Measurements from ENCODE around the gene GLG1. TPM values are rescaled to one million over a fixed set of nuclear protein-coding genes. Genes with fewer than 3 reads are reported as not detected.
A peak's percentile ranks its signal among the peaks of the same experiment; 100 is the strongest.
"Not testable (repeated sequence)": the region's sequence is repeated elsewhere in the genome, so short reads cannot be mapped to it uniquely, and the experiment has no call there.

Gene GLG1
- polyA plus RNA-seq, 2 of the 4 experiments (the other 2 are of a cell fraction): 51.9 to 90.6 TPM

- H3K4me3 ChIP-seq; H3K4me1 ChIP-seq; H3K27ac ChIP-seq; CTCF ChIA-PET; POLR2A ChIA-PET; DNase-seq (ENCODE audit: low read depth in 1 of 2, low spot score in 1 of 2); H3K9me3 ChIP-seq; H3K4me2 ChIP-seq; ATAC-seq; FAIRE-seq: not testable (repeated sequence)
- WGBS (ENCODE audit: missing lambda C conversion rate): 46% methylated on average over 7 of the region's 7 CpGs
Observed at GRCh38 chr16:74413920-74414319, 193.0 kb downstream of the GLG1 start.

- H3K27ac ChIP-seq; H3K4me1 ChIP-seq; H3K9me3 ChIP-seq; H3K4me3 ChIP-seq; ATAC-seq; POLR2A ChIA-PET; H3K4me2 ChIP-seq; DNase-seq (ENCODE audit: low read depth in 1 of 2, low spot score in 1 of 2); CTCF ChIA-PET; FAIRE-seq: not testable (repeated sequence)
- WGBS (ENCODE audit: missing lambda C conversion rate): 55% methylated on average over 9 of the region's 9 CpGs
Observed at GRCh38 chr16:74413485-74413884, 193.4 kb downstream of the GLG1 start.

GRCh38 chr16:74412775-74413390, 194.0 kb downstream of the GLG1 start:
- H3K9me3 ChIP-seq; H3K4me3 ChIP-seq; H3K4me1 ChIP-seq; H3K4me2 ChIP-seq; FAIRE-seq; POLR2A ChIA-PET; CTCF ChIA-PET; DNase-seq (ENCODE audit: low read depth in 1 of 2, low spot score in 1 of 2); H3K27ac ChIP-seq: not testable (repeated sequence)
- WGBS (ENCODE audit: missing lambda C conversion rate): 59% methylated on average over 7 of the region's 10 CpGs
- 0 out of 6 replicates have a peak, but pooled peaks of 1 of the 2 experiments have one; percentile 5 for ATAC-seq

DNA sequence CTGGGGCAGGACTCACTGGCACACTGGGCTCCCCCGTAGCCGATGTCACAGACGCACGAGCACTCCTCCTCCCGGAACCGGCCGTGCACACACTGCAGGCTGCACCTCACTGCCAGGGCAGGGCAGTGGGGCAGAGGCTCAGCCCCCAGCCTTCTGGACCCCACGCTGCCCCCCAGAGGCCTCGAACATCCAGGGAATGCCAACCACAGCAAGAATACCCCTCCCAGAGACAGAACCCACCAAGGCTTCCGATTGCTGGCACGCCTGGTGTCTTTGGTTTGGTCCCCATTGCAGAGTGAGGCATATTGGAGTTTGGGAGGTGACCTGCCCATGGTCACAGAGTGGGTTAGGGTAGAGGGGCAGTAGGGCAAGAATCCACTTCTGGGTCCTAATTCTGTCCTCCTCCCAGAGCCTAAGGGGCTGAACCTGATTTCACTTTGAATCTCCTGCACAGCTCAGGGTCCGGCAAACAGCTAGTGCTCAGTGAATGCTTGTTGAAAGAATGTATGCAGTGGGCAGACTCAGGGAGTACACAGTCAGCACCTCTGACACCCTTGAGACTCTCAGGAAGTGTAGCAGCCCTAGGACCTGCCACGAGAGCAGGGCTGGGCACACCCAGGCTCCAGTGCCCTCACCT, 194.7 kb downstream of the GLG1 start:
- POLR2A ChIA-PET; H3K9me3 ChIP-seq; DNase-seq (ENCODE audit: low read depth in 1 of 2, low spot score in 1 of 2); H3K4me2 ChIP-seq; H3K4me1 ChIP-seq; H3K4me3 ChIP-seq; H3K27ac ChIP-seq; CTCF ChIA-PET; FAIRE-seq: not testable (repeated sequence)
- peak in 1 of 2 experiments; percentile 9; a peak in 1 of 6 replicates for ATAC-seq
- 30% methylated on average over 4 of the region's 13 CpGs for WGBS (ENCODE audit: missing lambda C conversion rate)

- 78% methylated on average over 4 of the region's 9 CpGs for whole genome bisulfite sequencing (ENCODE audit: missing lambda C conversion rate)
- POLR2A ChIA-PET; H3K4me2 ChIP-seq; H3K27ac ChIP-seq; H3K4me1 ChIP-seq; CTCF ChIA-PET; FAIRE-seq; H3K4me3 ChIP-seq; DNase-seq (ENCODE audit: low read depth in 1 of 2, low spot score in 1 of 2); H3K9me3 ChIP-seq; ATAC-seq: not testable (repeated sequence)
Observed at GRCh38 chr16:74410981-74411380, 195.9 kb downstream of the GLG1 start.

GRCh38 chr16:74410057-74410957, 196.6 kb downstream of the GLG1 start:
- H3K4me2 ChIP-seq; DNase-seq (ENCODE audit: low read depth in 1 of 2, low spot score in 1 of 2); CTCF ChIA-PET; H3K9me3 ChIP-seq; H3K27ac ChIP-seq; FAIRE-seq; H3K4me3 ChIP-seq; H3K4me1 ChIP-seq; POLR2A ChIA-PET: not testable (repeated sequence)
- peak; percentile 5 to 6; a peak in 2 of 6 replicates for ATAC-seq
- 65% methylated on average over 9 of the region's 18 CpGs for WGBS (ENCODE audit: missing lambda C conversion rate)

DNA sequence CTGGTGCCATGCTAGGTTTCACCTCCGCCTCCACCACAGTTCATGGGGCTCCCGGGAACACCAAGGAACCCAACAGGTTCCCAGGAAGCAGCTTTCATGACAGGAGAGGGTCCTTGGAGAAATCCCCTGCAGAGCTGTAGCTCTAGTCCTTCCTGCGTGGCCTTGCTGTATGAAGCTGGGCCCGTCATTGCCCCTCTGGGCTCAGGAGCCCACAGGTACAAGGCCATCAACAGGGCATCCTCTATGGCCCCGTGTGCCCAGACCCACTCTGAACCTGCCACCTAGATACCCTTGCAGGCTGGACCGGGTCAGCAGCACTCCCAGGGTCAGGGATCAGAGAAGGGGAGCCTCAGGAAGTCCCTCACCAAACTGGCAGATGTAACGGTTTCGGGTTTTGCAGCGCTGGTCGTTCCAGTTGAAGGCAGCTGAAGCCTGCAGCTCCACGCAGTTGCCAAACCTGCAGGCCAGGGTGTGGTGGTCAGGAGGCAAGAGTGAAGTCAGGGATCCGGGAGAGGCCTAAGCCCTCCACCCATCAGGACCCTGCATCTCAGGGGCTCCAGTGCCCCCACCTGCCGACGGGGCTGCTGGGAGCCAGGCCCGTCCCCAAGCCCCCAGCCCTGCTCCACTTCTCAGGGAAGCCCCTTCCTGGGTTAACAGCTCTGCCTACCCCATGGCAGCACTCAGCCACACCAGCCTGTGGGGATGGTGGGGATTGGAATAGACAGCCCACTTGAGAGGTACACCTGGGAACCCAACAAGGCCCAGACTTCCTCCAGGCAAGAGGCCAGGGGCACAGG, 197.5 kb downstream of the GLG1 start:
- WGBS (ENCODE audit: missing lambda C conversion rate): 79% methylated on average over 9 of the region's 15 CpGs
- POLR2A ChIA-PET; H3K9me3 ChIP-seq; H3K4me2 ChIP-seq; ATAC-seq; H3K4me1 ChIP-seq; H3K4me3 ChIP-seq; FAIRE-seq; CTCF ChIA-PET; H3K27ac ChIP-seq; DNase-seq (ENCODE audit: low read depth in 1 of 2, low spot score in 1 of 2): not testable (repeated sequence)

GRCh38 chr16:74407362-74407705, 199.6 kb downstream of the GLG1 start:
- CTCF ChIA-PET; ATAC-seq; FAIRE-seq; H3K4me2 ChIP-seq; H3K9me3 ChIP-seq; H3K4me1 ChIP-seq; H3K27ac ChIP-seq; H3K4me3 ChIP-seq; POLR2A ChIA-PET; DNase-seq (ENCODE audit: low read depth in 1 of 2, low spot score in 1 of 2): not testable (repeated sequence)
- 94% methylated on average over 16 of the region's 23 CpGs for WGBS (ENCODE audit: missing lambda C conversion rate)

DNA sequence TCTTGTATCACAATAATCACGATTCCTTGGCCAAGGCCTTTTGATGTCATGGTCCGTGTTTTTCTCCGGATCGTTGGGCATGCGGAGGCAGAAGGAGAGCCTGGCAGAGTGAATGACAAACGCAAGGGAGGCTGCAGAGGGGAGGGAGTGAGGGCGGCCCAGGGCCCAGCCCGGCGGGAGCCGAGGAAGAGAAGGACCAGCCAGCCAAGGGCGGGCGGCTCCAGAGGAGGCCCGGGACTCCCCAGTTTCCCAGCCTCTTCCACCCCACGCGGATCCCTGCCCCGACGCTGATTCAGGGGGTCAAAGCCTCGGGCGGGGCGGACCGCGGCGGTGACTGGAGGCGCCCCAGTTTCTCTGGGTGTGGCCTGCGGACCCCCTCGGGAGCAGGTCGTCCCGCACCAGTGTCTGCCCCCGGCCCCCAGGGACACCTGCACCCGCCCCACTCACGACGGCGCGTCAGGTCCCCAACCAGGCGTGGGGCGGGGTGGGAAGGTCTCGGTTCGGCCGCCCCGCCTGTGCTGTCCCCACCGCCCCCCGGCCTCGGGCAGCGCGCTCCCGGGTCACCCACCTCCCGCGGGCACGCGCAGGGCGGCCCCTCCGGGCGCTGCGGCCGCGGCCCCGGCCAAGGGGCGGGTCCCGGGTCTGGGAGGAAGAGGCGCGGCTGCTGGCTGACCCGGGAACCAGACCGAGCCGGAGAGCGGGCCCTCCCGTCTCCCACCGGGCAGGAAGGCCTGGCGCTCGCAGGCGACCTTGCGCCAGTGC, 200.1 kb downstream of the GLG1 start:
- H3K27ac ChIP-seq; H3K4me2 ChIP-seq; CTCF ChIA-PET; DNase-seq (ENCODE audit: low read depth in 1 of 2, low spot score in 1 of 2); FAIRE-seq; POLR2A ChIA-PET; H3K4me1 ChIP-seq; H3K4me3 ChIP-seq; H3K9me3 ChIP-seq: not testable (repeated sequence)
- ATAC-seq: peak; percentile 44 to 54; a peak in 5 of 6 replicates
- no CpG with 5 or more reads among the region's 71 CpGs for WGBS (ENCODE audit: missing lambda C conversion rate)

DNA sequence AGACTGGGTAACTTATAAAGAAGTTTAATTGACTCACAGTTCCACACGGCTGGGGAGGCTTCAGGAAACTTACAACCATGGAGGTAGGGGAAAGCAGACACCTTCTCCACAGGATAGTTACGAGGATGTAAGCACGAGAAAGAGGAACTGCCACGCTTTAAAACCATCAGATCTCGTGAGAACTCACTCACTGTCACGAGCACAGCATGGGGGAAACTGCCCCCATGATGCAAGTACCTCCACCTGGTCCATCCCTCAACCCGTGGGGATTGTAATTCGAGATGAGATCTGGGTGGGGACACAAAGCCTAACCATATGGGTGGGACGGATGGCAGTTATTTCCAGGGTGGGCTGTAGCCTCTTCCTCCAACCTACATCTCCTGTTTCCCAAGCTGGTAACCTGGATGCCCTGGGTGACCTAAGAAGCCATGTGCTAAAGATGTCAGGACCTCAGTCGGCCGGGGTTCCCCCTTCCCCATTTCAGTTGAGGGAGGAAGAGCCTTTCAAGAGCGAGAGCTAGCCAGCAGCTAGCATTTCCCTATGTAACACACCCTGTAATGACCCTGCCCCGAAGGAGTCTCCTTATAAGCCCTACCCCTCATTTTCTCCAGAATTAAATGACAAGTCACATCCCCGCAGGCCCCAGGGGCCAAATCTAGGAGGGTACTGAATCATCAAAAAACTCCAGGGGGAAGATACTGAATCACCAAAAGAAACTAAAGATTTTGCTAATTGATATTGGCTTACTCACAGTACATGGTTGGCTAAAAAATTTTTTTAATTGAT, 202.6 kb downstream of the GLG1 start:
- H3K27ac ChIP-seq; POLR2A ChIA-PET; DNase-seq (ENCODE audit: low read depth in 1 of 2, low spot score in 1 of 2); FAIRE-seq; H3K4me1 ChIP-seq; H3K4me2 ChIP-seq; H3K4me3 ChIP-seq; H3K9me3 ChIP-seq; CTCF ChIA-PET; ATAC-seq: not testable (repeated sequence)
- WGBS (ENCODE audit: missing lambda C conversion rate): 50% methylated on average over 9 of the region's 14 CpGs

Measured in A549 (cell line).